HG02571 (cell line): Measurements from ENCODE around the gene PHF1.

Source experiments
- ATAC-seq: cut with Tn5 transposase; IDR thresholded peaks from one replicate; pipeline ENCODE4 v1.9.1; 2021; ENCODE audit warnings: mild to moderate bottlenecking, moderate library complexity; ENCODE audit not compliant: unreplicated experiment

PHF1 gene

GRCh38 chr6:33417128-33417902, 6.5 kb downstream of the PHF1 start:
- no peak for ATAC-seq

GRCh38 chr6:33417903-33418689, 7.3 kb downstream of the PHF1 start, which contains the start of gene CUTA:
TSS of gene CUTA (minus strand) at chr6:33418107. CDS start at chr6:33418000, 107 bp downstream.
- peak; percentile 83 for ATAC-seq

GRCh38 chr6:33418690-33419291, 8.0 kb downstream of the PHF1 start:
- no peak for ATAC-seq

GRCh38 chr6:33419580-33420490, 9.0 kb downstream of the PHF1 start, which contains the start of gene SYNGAP1:
TSS of gene SYNGAP1 (plus strand) at chr6:33420065. CDS start at chr6:33420265, 200 bp downstream.
- no peak for ATAC-seq

GRCh38 chr6:33420491-33421343, 9.9 kb downstream of the PHF1 start:
- no peak for ATAC-seq

- no peak for ATAC-seq
These were observed 10.5 kb downstream of the PHF1 start for GRCh38 chr6:33421344-33421643.

- no peak for ATAC-seq
These were observed 13.0 kb downstream of the PHF1 start for GRCh38 chr6:33423777-33424176.

- ATAC-seq, result no peak
These were observed 14.2 kb downstream of the PHF1 start for GRCh38 chr6:33424855-33425667.

- peak; percentile 55 for ATAC-seq
These were observed 15.1 kb downstream of the PHF1 start for GRCh38 chr6:33425668-33426577.

- ATAC-seq, result no peak
These were observed 16.0 kb downstream of the PHF1 start for GRCh38 chr6:33426590-33427511.

- no peak for ATAC-seq
These were observed 16.9 kb downstream of the PHF1 start for GRCh38 chr6:33427585-33428223.

GRCh38 chr6:33428224-33428965, 17.6 kb downstream of the PHF1 start:
- no peak for ATAC-seq

- no peak for ATAC-seq
These were observed 18.3 kb downstream of the PHF1 start for GRCh38 chr6:33428966-33429749.

GRCh38 chr6:33429750-33430052, 18.9 kb downstream of the PHF1 start:
- ATAC-seq, result no peak

- ATAC-seq, result no peak
These were observed 19.5 kb downstream of the PHF1 start for GRCh38 chr6:33430334-33430733.
